ENCODE results near the gene COL10A1.
A peak's percentile ranks its signal among the peaks of the same experiment; 100 is the strongest.

The COL10A1 gene

DNA sequence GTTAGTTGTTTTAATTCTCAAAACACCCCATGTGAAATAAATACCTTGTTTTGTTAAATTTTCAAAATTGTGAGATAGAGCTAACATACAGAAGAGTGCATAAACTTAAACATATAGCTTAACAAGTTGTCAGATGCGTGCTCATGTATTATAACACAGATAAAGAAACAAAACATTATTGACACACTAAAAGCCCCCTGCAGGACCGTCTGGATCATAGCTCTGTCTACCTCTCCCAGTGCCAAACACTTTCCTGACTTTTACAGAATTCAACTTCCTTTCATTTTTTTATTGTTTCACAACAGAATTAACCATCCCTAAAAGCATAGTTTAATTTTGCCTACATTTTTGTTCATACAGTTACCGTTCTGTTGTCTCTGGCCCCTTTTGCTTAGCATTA is 47.4 kb downstream of the COL10A1 start:
- Histone ChIP-seq H3K4me3 (ENCODE audit: low read length) (no peak overlapping the region), H3K4me1 (ENCODE audit: control insufficient read depth, insufficient read depth, low read length) (peaks cover 7% of the 10 kb centered on the region), H3K36me3 (ENCODE audit: insufficient read depth, low read length) (no peaks in the 10 kb centered on the region), H3K9me3 (replicated peaks; ENCODE audit: low read length) (no peaks in the 10 kb centered on the region), H3K4me2 (ENCODE audit: low read length) (no peak overlapping the region), H3K9ac (ENCODE audit: low read depth, low read length) (no peak overlapping the region), H3K27me3 (ENCODE audit: control insufficient read depth, insufficient read depth, low read length) (no peaks in the 10 kb centered on the region)

DNA sequence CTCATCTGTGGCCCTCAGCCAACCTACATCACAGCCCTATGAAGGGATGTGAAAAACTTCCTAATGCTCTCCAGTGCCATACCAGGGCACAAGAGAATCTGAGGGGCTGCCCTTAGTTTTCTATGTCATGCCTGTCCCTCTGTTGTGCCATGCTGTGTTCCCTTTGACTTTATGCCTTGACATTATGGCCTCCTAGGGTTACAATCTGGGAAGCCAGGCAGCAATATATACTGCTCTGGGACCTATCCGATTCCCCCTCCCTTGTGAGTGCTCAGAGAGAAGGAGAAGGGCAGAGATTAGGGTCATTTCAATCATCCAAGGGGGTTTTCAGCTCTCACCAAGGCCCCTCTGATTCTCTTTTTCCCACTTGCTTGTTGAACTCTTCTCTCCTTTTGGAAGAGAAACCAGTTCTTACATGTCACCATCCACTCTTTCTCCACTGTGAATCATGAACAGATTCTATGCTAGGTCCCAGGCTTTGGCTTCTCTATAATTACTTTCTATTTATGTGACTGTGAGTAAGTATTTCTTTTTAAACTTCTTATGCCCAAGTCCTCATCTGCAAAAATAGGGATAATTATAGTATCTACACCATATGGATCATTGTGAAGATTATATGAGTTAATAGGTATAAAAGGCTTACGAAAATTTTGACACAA is 51.1 kb downstream of the COL10A1 start:
- Histone ChIP-seq H3K9ac (ENCODE audit: low read depth, low read length) (no peak overlapping the region), H3K27me3 (ENCODE audit: control insufficient read depth, insufficient read depth, low read length) (no peaks in the 10 kb centered on the region), H3K4me3 (ENCODE audit: low read length) (no peak overlapping the region), H3K9me3 (replicated peaks; ENCODE audit: low read length) (no peaks in the 10 kb centered on the region), H3K4me2 (ENCODE audit: low read length) (no peak overlapping the region), H3K4me1 (ENCODE audit: control insufficient read depth, insufficient read depth, low read length) (peaks cover 12% of the 10 kb centered on the region), H3K36me3 (ENCODE audit: insufficient read depth, low read length) (no peaks in the 10 kb centered on the region)

DNA sequence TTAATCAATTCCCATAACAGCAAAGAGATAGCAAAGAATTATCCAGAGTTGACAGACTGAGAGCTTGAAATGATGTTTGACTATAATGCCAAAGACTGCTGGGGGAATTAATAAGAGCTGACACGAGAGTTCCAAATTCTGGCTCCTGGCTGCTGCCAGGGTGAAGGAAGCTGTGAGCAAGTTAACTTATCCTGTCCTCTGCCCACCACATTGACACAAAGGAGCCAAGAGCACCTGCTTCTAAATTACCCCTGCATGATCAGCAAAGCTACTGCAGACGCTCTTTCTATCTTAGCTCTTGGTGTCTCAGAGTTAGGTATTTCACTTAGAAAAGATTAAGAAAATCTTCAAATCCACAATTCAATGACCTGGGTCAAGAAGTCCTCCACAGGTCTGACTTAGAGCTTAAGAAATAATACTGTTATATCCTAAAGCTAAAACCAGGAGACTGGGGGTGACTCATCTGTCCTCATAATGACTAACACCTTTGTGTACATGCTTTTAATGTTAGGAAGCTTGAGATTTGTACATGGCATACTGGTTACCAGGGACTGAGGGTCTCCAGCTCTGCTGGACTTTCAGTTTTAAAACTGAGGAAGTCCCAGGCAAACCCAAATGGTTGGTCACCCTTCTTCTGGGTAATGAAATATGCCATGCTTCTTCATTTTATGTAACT is 52.0 kb downstream of the COL10A1 start:
- H3K9me3 ChIP-seq (replicated peaks; ENCODE audit: low read length) = no peaks in the 10 kb centered on the region
- H3K36me3 ChIP-seq (ENCODE audit: insufficient read depth, low read length) = no peaks in the 10 kb centered on the region
- peaks cover 12% of the 10 kb centered on the region for H3K4me1 ChIP-seq (ENCODE audit: control insufficient read depth, insufficient read depth, low read length)
- no peaks in the 10 kb centered on the region for H3K27me3 ChIP-seq (ENCODE audit: control insufficient read depth, insufficient read depth, low read length)
- no peak overlapping the region for H3K9ac ChIP-seq (ENCODE audit: low read depth, low read length)
- H3K4me3 ChIP-seq (ENCODE audit: low read length) = no peak overlapping the region
- peak overlapping the region; percentile 39 for H3K4me2 ChIP-seq (ENCODE audit: low read length)

DNA sequence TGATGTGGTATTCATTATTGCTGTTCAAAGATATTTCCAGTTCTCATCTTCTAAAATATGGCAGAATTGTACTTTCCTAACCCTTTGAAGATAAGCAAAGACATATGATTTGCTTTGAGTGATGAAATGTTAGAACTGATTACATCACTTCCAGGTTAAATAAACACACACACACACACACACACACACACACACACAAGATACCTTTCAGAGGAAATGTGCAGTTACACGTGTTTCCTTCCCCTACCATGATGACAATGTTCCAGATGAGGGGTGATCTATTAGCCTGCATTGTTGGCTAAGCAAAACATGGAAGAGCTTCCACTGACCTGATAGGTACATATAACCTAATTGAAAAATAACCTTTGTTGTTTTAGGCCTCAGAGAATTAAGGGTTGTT is 53.6 kb downstream of the COL10A1 start:
- Histone ChIP-seq H3K27me3 (ENCODE audit: control insufficient read depth, insufficient read depth, low read length) (no peaks in the 10 kb centered on the region), H3K4me3 (ENCODE audit: low read length) (no peak overlapping the region), H3K36me3 (ENCODE audit: insufficient read depth, low read length) (no peaks in the 10 kb centered on the region), H3K4me1 (ENCODE audit: control insufficient read depth, insufficient read depth, low read length) (peaks cover 12% of the 10 kb centered on the region), H3K9me3 (replicated peaks; ENCODE audit: low read length) (no peaks in the 10 kb centered on the region), H3K4me2 (ENCODE audit: low read length) (no peak overlapping the region), H3K9ac (ENCODE audit: low read depth, low read length) (no peak overlapping the region)

DNA sequence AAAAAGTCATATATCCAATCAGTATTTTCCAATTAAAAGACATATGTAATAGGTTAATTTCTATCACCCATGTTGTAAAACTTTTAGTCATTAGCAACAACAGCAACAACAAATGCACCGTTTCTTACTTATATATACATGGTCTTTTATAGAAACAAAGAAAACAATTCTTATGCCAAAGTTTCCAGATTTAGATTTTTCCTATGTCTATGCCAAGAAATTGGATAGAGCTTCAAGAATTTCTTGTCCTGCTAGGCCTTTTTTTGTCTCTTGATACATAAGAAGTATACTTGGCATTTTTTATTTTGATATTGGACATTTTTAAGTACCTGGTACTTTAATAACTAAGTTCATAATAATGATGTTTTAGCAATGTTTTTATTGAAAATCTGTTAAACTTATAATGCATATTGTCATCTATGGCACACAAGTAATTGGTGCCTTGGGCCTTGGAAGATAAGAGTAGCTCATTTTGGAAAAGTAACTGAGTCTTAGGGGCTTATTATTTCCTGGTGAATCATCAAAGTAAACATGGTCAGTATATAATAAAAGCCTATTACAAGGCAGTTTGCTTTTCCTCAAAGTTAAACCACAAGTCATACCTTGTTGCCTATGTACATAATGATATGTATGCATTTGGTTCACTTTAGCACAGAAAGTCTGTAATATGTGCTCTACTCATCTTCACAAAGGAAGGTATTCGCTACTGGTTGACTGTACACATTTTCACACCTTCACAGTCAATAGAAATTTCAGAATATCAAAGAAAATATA is 55.1 kb downstream of the COL10A1 start:
- Histone ChIP-seq H3K9me3 (replicated peaks; ENCODE audit: low read length) (no peaks in the 10 kb centered on the region), H3K27me3 (ENCODE audit: control insufficient read depth, insufficient read depth, low read length) (no peaks in the 10 kb centered on the region), H3K4me3 (ENCODE audit: low read length) (no peak overlapping the region), H3K9ac (ENCODE audit: low read depth, low read length) (no peak overlapping the region), H3K4me1 (ENCODE audit: control insufficient read depth, insufficient read depth, low read length) (peaks cover 12% of the 10 kb centered on the region), H3K36me3 (ENCODE audit: insufficient read depth, low read length) (no peaks in the 10 kb centered on the region), H3K4me2 (ENCODE audit: low read length) (no peak overlapping the region)

DNA sequence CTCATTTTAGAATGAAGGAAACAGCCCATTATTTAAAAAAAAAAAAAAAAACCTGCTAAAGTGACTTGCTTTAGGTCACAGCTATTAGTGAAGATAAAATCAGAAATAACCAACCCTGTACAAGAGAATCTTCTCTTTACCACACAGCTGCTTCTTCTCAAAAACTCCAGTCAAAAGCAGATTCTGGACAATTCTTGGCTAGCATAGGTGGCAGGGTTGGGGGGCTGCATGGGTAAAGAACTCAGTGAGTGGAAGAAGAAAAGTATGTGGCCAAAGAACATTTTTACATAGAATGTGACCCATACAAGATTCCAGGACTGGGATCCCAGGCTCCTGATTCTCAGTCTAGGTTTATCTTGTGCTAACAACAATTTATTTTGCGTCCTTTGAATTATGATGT is 55.8 kb downstream of the COL10A1 start:
- no peaks in the 10 kb centered on the region for H3K9me3 ChIP-seq (replicated peaks; ENCODE audit: low read length)

More for the DNA sequence above, 55.8 kb downstream of the COL10A1 start:
- no peaks in the 10 kb centered on the region for H3K36me3 ChIP-seq (ENCODE audit: insufficient read depth, low read length)
- H3K9ac ChIP-seq (ENCODE audit: low read depth, low read length) = no peak overlapping the region
- H3K4me1 ChIP-seq (ENCODE audit: control insufficient read depth, insufficient read depth, low read length) = peaks cover 12% of the 10 kb centered on the region
- no peak overlapping the region for H3K4me3 ChIP-seq (ENCODE audit: low read length)
- H3K4me2 ChIP-seq (ENCODE audit: low read length) = no peak overlapping the region
- no peaks in the 10 kb centered on the region for H3K27me3 ChIP-seq (ENCODE audit: control insufficient read depth, insufficient read depth, low read length)

All from skeletal muscle satellite cell (primary cell).